ENCODE measurements around the gene MGLL. TPM values are rescaled to one million over a fixed set of nuclear protein-coding genes. Genes with fewer than 3 reads are reported as not detected.
A peak's percentile ranks its signal among the peaks of the same experiment; 100 is the strongest.

Gene MGLL
- total and polyA plus RNA-seq, 4 donors = 9.4 to 277 (median 74.2) TPM

GRCh38 chr3:127701280-127701911 is 120.9 kb downstream of the MGLL start:
- peaks cover 2 to 6% (median 4%) of the 10 kb centered on the region in 4 donors for H3K36me3 ChIP-seq (ENCODE audit: control insufficient read depth in 4 of 4, insufficient read depth in 3 of 4, low read depth in 1 of 4, low read length in 3 of 4)
- TF ChIP-seq REST (IDR thresholded peaks at IDR 0.05) (no peak), YY1 (IDR thresholded peaks at IDR 0.05) (no peak), HNF4G (IDR thresholded peaks at IDR 0.05) (no peak), SP1 (IDR thresholded peaks at IDR 0.05) (no peak), TAF1 (conservative IDR thresholded peaks at IDR 0.05) (no peak), NR2F2 (IDR thresholded peaks at IDR 0.05) (no peak), CTCF (IDR thresholded peaks at IDR 0.05; ENCODE audit: low read depth, low read length, missing input control) (no peak), ZBTB33 (IDR thresholded peaks at IDR 0.05) (no peak), RAD21 (IDR thresholded peaks at IDR 0.05) (no peak)
- DNase-seq (ENCODE audit: low spot score) = peak; percentile 55
- no peaks in the 10 kb centered on the region for H3K9me3 ChIP-seq (ENCODE audit: control insufficient read depth in 4 of 4, low read length in 3 of 4)
- no peak overlapping the region for H3K9ac ChIP-seq (ENCODE audit: low read depth in 1 of 2, low read length in 2 of 2)
- no peaks in the 10 kb centered on the region for H3K27me3 ChIP-seq (ENCODE audit: control insufficient read depth in 4 of 4, insufficient read depth in 4 of 4, low read length in 3 of 4)
- WGBS = 88% methylated on average over 11 of the region's 11 CpGs
- no peak overlapping the region for H3K4me3 ChIP-seq (ENCODE audit: low read depth in 1 of 3, low read length in 3 of 3)
- peaks cover 11 to 59% (median 49%) of the 10 kb centered on the region in 4 donors for H3K4me1 ChIP-seq (ENCODE audit: control insufficient read depth in 4 of 4, insufficient read depth in 4 of 4, low read length in 3 of 4)
- no peak overlapping the region for H3K27ac ChIP-seq (ENCODE audit: low read depth in 1 of 2, low read length in 2 of 2)

GRCh38 chr3:127700406-127700805 is 121.9 kb downstream of the MGLL start:
- no peaks in the 10 kb centered on the region for H3K27me3 ChIP-seq (ENCODE audit: control insufficient read depth in 4 of 4, insufficient read depth in 4 of 4, low read length in 3 of 4)
- H3K4me3 ChIP-seq (ENCODE audit: low read depth in 1 of 3, low read length in 3 of 3) = no peak overlapping the region
- no peaks in the 10 kb centered on the region for H3K9me3 ChIP-seq (ENCODE audit: control insufficient read depth in 4 of 4, low read length in 3 of 4)
- peaks cover 11 to 59% (median 49%) of the 10 kb centered on the region in 4 donors for H3K4me1 ChIP-seq (ENCODE audit: control insufficient read depth in 4 of 4, insufficient read depth in 4 of 4, low read length in 3 of 4)
- no peak overlapping the region for H3K27ac ChIP-seq (ENCODE audit: low read depth in 1 of 2, low read length in 2 of 2)
- no peak overlapping the region for H3K9ac ChIP-seq (ENCODE audit: low read depth in 1 of 2, low read length in 2 of 2)
- DNase-seq (ENCODE audit: low spot score) = no peak
- TF ChIP-seq RXRA (IDR thresholded peaks at IDR 0.05) = peak in 1 of 2 donors; percentile 64
- TF ChIP-seq, protein P1, sequence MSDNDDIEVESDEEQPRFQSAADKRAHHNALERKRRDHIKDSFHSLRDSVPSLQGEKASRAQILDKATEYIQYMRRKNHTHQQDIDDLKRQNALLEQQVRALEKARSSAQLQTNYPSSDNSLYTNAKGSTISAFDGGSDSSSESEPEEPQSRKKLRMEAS (IDR thresholded peaks at IDR 0.05) = no peak
- H3K36me3 ChIP-seq (ENCODE audit: control insufficient read depth in 4 of 4, insufficient read depth in 3 of 4, low read depth in 1 of 4, low read length in 3 of 4) = peaks cover 0 to 2% (median 0%) of the 10 kb centered on the region in 4 donors
- WGBS = 56% methylated on average over 5 of the region's 5 CpGs
